DOHH2 (cell line): ENCODE data around the gene IQSEC3.

Source experiments
- EZH2phosphoT487 ChIP-seq: fragments of 200-600 bp; sonication (generic); IDR thresholded peaks from 2 replicates; pipeline ENCODE4 v1.6.1; 2017; ENCODE audit warnings: borderline replicate concordance, mild to moderate bottlenecking, antibody characterized with exemption, low read length, moderate library complexity, mixed read lengths
- TF ChIP-seq, protein P1 (sequence below): fragments of 200-600 bp; sonication (generic); IDR thresholded peaks from one replicate; pipeline ENCODE4 v1.5.1; 2014; ENCODE audit warnings: antibody characterized with exemption, mild to moderate bottlenecking, low read depth, low read length; ENCODE audit not compliant: poor library complexity, severe bottlenecking

DNA sequence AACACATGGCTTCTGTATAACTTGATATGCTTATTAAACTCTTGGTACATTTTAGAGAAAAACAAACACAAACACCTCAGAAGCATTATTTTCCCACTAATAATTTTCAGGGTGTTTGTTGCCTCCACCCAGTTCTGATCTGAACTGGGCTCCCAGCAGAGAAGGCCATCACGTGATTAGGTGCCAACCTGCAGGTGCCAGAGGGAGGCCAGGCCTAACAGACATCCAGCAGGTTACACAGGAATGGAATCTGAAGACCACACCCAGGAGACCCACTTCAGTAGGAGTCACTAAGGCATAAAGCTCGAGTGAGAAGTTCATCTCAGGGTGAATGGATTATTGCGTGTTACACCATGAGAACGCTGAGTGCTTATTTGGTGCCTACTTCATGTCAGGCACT is 138.5 kb downstream of the IQSEC3 start:
- TF ChIP-seq EZH2phosphoT487 = no peak
- TF ChIP-seq, protein P1, sequence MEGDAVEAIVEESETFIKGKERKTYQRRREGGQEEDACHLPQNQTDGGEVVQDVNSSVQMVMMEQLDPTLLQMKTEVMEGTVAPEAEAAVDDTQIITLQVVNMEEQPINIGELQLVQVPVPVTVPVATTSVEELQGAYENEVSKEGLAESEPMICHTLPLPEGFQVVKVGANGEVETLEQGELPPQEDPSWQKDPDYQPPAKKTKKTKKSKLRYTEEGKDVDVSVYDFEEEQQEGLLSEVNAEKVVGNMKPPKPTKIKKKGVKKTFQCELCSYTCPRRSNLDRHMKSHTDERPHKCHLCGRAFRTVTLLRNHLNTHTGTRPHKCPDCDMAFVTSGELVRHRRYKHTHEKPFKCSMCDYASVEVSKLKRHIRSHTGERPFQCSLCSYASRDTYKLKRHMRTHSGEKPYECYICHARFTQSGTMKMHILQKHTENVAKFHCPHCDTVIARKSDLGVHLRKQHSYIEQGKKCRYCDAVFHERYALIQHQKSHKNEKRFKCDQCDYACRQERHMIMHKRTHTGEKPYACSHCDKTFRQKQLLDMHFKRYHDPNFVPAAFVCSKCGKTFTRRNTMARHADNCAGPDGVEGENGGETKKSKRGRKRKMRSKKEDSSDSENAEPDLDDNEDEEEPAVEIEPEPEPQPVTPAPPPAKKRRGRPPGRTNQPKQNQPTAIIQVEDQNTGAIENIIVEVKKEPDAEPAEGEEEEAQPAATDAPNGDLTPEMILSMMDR = no peak
